Spleen (tissue), 11 donors: Measurements from ENCODE around the gene CSF3R. TPM values are rescaled to one million over a fixed set of nuclear protein-coding genes. Genes with fewer than 3 reads are reported as not detected.

Experiments
- DNase-seq: peaks from one replicate; pipeline ENCODE4 v3.0.0-alpha.2; 2020
- H3K27ac ChIP-seq, 8 donors: fragments of 200-600 bp; sonication (generic) in 7 of 8; 1 replicate in 4 of 8; 2 replicates in 4 of 8; pipeline versions ENCODE4 v1.5.0 to v1.8.0; 2016 to 2021; ENCODE audit warnings: inconsistent platforms in 4 of 8, mild to moderate bottlenecking in 4 of 8, moderate library complexity in 1 of 8
- H3K27me3 ChIP-seq, 7 donors: fragments of 200-600 bp; sonication (generic) in 6 of 7; replicated peaks in 1 of 7; 1 replicate in 4 of 7; 2 replicates in 3 of 7; pipeline versions ENCODE4 v1.5.0 to v1.8.0; 2016 to 2021; ENCODE audit warnings: inconsistent platforms in 3 of 7, mild to moderate bottlenecking in 1 of 7
- H3K36me3 ChIP-seq, 6 donors: fragments of 200-600 bp; sonication (generic) in 5 of 6; 1 replicate in 4 of 6; 2 replicates in 2 of 6; pipeline versions ENCODE4 v1.5.0 to v1.8.0; 2016 to 2021; ENCODE audit warnings: inconsistent platforms in 2 of 6
- H3K4me1 ChIP-seq, 6 donors: fragments of 200-600 bp; sonication (generic) in 5 of 6; 1 replicate in 3 of 6; 2 replicates in 3 of 6; pipeline versions ENCODE4 v1.5.0 to v1.8.0; 2016 to 2021; ENCODE audit warnings: inconsistent platforms in 3 of 6
- H3K4me3 ChIP-seq, 8 donors: fragments of 200-600 bp; sonication (generic) in 7 of 8; 1 replicate in 4 of 8; 2 replicates in 4 of 8; pipeline versions ENCODE4 v1.5.0 to v1.8.0; 2016 to 2021; ENCODE audit warnings: inconsistent platforms in 4 of 8, mild to moderate bottlenecking in 4 of 8, moderate library complexity in 2 of 8
- H3K9me3 ChIP-seq, 8 donors: fragments of 200-600 bp; sonication (generic) in 7 of 8; 1 replicate in 4 of 8; 2 replicates in 4 of 8; pipeline versions ENCODE4 v1.5.0 to v1.8.0; 2016 to 2021; ENCODE audit warnings: inconsistent platforms in 4 of 8
- POLR2A ChIP-seq, 3 donors: fragments of 450-650 bp; IDR thresholded peaks; one replicate each; pipeline ENCODE4 v1.5.1; 2017; ENCODE audit warnings: antibody characterized with exemption in 3 of 3, mild to moderate bottlenecking in 1 of 3
- POLR2AphosphoS5 ChIP-seq, 3 donors: sonication (generic); formaldehyde crosslinking; IDR thresholded peaks; one replicate each; pipeline ENCODE4 v1.5.1; 2017; ENCODE audit warnings: antibody characterized with exemption in 3 of 3
- WGBS, 5 donors: extraction: QIAGEN DNeasy Blood & Tissue Kit in 3 of 5; methylation state at CpG; one replicate each; pipeline versions ENCODE4 v1.1.5 to v1.1.7; 2013 to 2018; 5-methylcytosine and 5-hydroxymethylcytosine counted together
- intact Hi-C: fragments of 100-400 bp; cut with DNase I; formaldehyde crosslinking; loops from one replicate; pipeline ENCODE4 v1.15.0; 2023; ENCODE audit warnings: low total_unique reads
- polyA plus RNA-seq, 3 donors: library from polyadenylated mRNA; stranded (reverse); fragments of 200-250 nt; gene quantifications; one replicate each; pipeline ENCODE4 v1.2.1, GENCODE V29; 2013
- total RNA-seq, 7 donors: library from RNA; depleted of rRNA in 3 of 7; stranded (reverse); fragments of >200 nt in 3 of 7; fragmentation: NEBNext Ultra II Directional in 4 of 7; extraction: Animal tissue kit (Norgen Biotek cat#: 25700) in 4 of 7; gene quantifications; one replicate each; pipeline versions ENCODE4 v1.1.0 to v1.2.1, GENCODE V29; 2016 to 2021
- TF ChIP-seq, protein P1 (sequence below), 11 experiments: fragments of 200-600 bp in 7 of 11; fragments of 450-650 bp in 4 of 11; sonication (generic) in 4 of 11; IDR thresholded peaks in 8 of 11; conservative IDR thresholded peaks in 3 of 11; 1 replicate in 7 of 11; 2 replicates in 4 of 11; pipeline versions ENCODE4 v1.4.0 to v1.8.0; 2016 to 2021; ENCODE audit warnings: antibody characterized with exemption in 11 of 11, inconsistent platforms in 4 of 11, mild to moderate bottlenecking in 1 of 11
- donor health status: healthy with polysubstance abuse.
- donor health status: DM: no; HTN: no; CAD: no; lungs with moderate emphysema.
- donor health status: DM: no; HTN: no; CAD: no.
- donor health status: Bipolar disorder and iron deficiency.
- donor health status: healthy.
- donor health status: DM: no; HTN: no; CAD: no.
- donor health status: DM: yes; HTN: yes; CAD: no.

Gene CSF3R
- total and polyA plus RNA-seq, 10 donors: 8.9 to 795 (median 220) TPM

DNA sequence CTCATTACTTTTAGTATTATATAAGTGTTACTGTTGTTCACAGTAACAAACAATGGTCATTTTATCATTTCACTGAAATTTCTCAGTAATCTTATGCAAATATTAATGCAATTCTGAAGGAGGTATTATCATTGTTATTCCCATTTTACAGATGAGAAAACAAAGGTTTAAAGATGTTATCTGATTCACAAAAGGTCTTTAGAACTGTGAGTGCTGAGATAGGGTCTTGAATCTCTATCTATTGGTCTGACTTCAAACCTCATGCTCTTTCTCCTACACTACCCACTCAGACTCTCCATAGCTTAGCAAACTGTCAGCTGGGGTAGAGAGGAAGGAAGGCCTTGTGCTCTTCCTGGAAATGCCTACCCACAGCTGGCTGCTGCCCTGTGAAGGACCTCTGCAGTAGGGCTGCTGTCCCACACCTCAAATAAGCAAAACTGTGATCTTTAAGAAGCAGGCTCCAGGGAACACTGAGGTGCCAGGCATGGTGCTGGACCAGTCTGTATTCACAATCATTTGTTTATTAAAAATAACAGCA, 26.3 kb downstream of the CSF3R start:
- Histone ChIP-seq H3K27me3 (no peaks in the 10 kb centered on the region), H3K9me3 (no peaks in the 10 kb centered on the region), H3K36me3 (peaks cover 0 to 75% (median 54%) of the 10 kb centered on the region in 6 donors), H3K27ac (peak overlapping the region in 2 of 8 donors; percentile 81 to 85), H3K4me1 (peaks cover 0 to 44% (median 26%) of the 10 kb centered on the region in 6 donors), H3K4me3 (no peak overlapping the region)
- DNase-seq: peak; percentile 17
- intact Hi-C loops: no loop called here
- TF ChIP-seq, protein P1, sequence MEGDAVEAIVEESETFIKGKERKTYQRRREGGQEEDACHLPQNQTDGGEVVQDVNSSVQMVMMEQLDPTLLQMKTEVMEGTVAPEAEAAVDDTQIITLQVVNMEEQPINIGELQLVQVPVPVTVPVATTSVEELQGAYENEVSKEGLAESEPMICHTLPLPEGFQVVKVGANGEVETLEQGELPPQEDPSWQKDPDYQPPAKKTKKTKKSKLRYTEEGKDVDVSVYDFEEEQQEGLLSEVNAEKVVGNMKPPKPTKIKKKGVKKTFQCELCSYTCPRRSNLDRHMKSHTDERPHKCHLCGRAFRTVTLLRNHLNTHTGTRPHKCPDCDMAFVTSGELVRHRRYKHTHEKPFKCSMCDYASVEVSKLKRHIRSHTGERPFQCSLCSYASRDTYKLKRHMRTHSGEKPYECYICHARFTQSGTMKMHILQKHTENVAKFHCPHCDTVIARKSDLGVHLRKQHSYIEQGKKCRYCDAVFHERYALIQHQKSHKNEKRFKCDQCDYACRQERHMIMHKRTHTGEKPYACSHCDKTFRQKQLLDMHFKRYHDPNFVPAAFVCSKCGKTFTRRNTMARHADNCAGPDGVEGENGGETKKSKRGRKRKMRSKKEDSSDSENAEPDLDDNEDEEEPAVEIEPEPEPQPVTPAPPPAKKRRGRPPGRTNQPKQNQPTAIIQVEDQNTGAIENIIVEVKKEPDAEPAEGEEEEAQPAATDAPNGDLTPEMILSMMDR (IDR thresholded peaks at IDR 0.05 in 8 of 11, conservative IDR thresholded peaks at IDR 0.05 in 3 of 11): no peak
- peak in 1 of 3 donors; percentile 47 for TF ChIP-seq POLR2AphosphoS5 (IDR thresholded peaks at IDR 0.05)

DNA sequence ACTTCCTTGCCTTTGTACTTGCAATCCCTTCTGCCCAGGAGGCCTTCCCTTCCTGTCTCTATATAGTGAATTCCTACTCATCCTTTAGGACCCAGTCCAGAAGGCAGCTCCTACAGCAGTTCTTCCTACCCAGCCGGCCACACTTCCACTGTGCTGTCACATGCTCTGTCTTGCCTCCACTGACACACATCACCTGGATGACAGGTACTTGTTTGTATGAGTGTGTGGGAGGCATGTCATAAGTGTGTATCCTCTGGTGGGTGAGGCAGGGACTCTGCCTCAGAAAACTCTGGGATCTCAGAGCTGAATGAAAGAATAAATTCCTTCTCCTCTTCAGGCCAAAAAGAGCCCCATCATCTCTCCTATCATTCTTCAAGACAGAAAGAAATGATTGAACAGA, 27.3 kb downstream of the CSF3R start:
- H3K9me3 ChIP-seq: no peaks in the 10 kb centered on the region
- no peak overlapping the region for H3K4me3 ChIP-seq
- peak; percentile 32 for DNase-seq
- TF ChIP-seq, protein P1 (IDR thresholded peaks at IDR 0.05 in 8 of 11, conservative IDR thresholded peaks at IDR 0.05 in 3 of 11): no peak
- TF ChIP-seq POLR2AphosphoS5 (IDR thresholded peaks at IDR 0.05): no peak
- no peak for TF ChIP-seq POLR2A (IDR thresholded peaks at IDR 0.05)
- no peak overlapping the region for H3K27ac ChIP-seq
- H3K4me1 ChIP-seq: peaks cover 0 to 51% (median 33%) of the 10 kb centered on the region in 6 donors
- intact Hi-C loops: no loop called here
- H3K36me3 ChIP-seq: peaks cover 0 to 65% (median 43%) of the 10 kb centered on the region in 6 donors
- H3K27me3 ChIP-seq: no peaks in the 10 kb centered on the region
- 77 to 100% (median 91%) methylated on average over 1 of the region's 1 CpG for WGBS, 5 donors

DNA sequence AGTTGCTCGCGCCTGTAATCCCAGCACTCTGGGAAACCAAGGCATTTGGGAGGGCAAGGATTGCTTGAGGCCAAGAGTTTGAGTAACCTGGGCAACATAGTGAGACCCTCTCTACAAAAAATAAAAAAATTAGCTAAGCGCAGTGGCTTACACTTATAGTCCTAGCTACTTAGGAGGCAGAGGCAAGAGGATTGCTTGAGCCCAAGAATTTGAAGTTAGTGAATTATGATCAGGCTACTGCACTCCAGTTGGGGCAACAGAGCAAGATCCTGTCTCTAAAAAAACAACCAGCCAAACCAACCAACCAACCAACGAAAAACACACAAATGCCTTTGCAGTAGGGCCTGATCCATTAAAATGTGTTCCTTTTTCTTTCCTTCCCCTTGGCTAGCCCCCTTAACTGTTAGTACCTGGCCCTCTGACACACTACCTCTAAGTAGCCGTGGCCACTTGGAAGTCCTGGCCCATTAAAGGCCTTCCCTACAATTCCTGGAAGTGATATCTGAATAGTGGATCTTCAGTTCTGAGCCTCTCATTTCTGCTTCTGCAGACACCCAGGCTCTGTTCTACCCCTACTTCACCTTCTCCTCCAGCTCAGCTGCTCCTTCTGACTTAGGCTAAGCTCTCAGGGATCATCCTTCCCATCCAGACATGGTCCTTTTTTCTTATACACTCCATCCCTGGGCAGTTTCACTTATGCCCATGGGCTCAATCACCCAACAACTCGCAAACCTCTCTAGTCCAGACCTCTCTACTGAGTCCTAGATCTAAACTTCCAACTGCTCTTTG, 28.9 kb downstream of the CSF3R start:
- WGBS, 5 donors: 90 to 98% (median 92%) methylated on average over 6 of the region's 6 CpGs
- TF ChIP-seq, protein P1 (IDR thresholded peaks at IDR 0.05 in 8 of 11, conservative IDR thresholded peaks at IDR 0.05 in 3 of 11): no peak
- TF ChIP-seq POLR2AphosphoS5 (IDR thresholded peaks at IDR 0.05) (no peak), POLR2A (IDR thresholded peaks at IDR 0.05) (no peak)
- no peaks in the 10 kb centered on the region for H3K9me3 ChIP-seq
- no peaks in the 10 kb centered on the region for H3K27me3 ChIP-seq
- intact Hi-C loops: no loop called here
- H3K4me3 ChIP-seq: no peak overlapping the region
- no peak for DNase-seq
- peaks cover 0 to 49% (median 34%) of the 10 kb centered on the region in 6 donors for H3K36me3 ChIP-seq
- H3K27ac ChIP-seq: no peak overlapping the region
- H3K4me1 ChIP-seq: peaks cover 0 to 55% (median 34%) of the 10 kb centered on the region in 6 donors

DNA sequence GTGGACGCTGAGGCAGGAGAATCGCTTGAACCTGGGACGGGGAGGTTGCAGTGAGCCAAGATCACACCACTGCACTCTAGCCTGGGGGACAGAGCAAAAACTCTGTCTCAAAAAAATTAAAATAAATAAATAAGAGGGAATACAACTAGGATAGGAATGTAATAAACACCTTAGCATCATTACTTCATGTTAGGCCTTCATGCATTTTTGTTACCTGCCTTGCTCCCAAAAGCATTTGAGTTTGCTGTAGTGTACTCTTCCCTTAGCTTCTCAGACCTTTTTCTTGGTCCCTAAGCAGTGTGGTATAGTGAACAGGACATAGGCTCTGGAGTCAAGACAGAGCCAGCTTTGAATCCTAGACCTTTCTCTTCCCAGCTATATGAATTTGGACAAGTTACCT, 29.7 kb downstream of the CSF3R start:
- H3K27me3 ChIP-seq: no peaks in the 10 kb centered on the region
- TF ChIP-seq POLR2A (IDR thresholded peaks at IDR 0.05) (no peak), POLR2AphosphoS5 (IDR thresholded peaks at IDR 0.05) (no peak)
- TF ChIP-seq, protein P1 (IDR thresholded peaks at IDR 0.05 in 8 of 11, conservative IDR thresholded peaks at IDR 0.05 in 3 of 11): no peak
- DNase-seq: no peak
- H3K36me3 ChIP-seq: peaks cover 0 to 41% (median 34%) of the 10 kb centered on the region in 6 donors
- H3K9me3 ChIP-seq: no peaks in the 10 kb centered on the region
- intact Hi-C loops: no loop called here
- H3K4me1 ChIP-seq: peaks cover 0 to 55% (median 27%) of the 10 kb centered on the region in 6 donors
- WGBS, 5 donors: 94 to 98% (median 95%) methylated on average over 3 of the region's 3 CpGs
- no peak overlapping the region for H3K27ac ChIP-seq
- H3K4me3 ChIP-seq: no peak overlapping the region
